B cell (primary cell): ENCODE measurements around the gene MPEG1.

Experiments used
- CTCF ChIP-seq: fragments of 200-600 bp; IDR thresholded peaks from one replicate; pipeline ENCODE4 v1.8.0; 2022; ENCODE audit warnings: antibody characterized with exemption, mild to moderate bottlenecking
- EZH2 ChIP-seq: IDR thresholded peaks from 2 replicates; pipeline ENCODE4 v1.6.1; 2012; ENCODE audit warnings: borderline replicate concordance, low read depth, mild to moderate bottlenecking, moderate library complexity, low read length; ENCODE audit not compliant: insufficient read depth, poor library complexity, severe bottlenecking

DNA sequence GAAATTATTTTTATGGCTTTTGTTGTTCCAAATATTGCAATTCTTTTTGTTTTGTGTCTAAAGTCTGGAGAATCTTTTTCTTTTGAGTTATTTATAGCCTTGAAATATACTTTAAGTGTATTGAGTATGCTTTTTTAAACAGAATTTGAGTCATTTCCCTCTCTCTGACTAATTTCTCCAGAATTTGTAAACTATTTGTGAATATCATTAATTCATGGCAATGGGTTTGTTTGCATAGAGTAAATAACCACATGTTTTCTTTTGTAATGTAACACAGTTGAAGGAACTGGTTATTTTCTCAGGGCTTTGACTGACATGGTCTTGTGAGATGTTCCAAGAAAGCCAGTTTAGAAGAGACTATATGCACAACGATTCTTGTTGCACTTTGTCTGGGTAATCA, 30.9 kb upstream of the MPEG1 start:
- TF ChIP-seq CTCF, result no peak
- TF ChIP-seq EZH2, result no peak
